Type B pancreatic cell (in vitro differentiated cells): ENCODE results near the gene HSPB1. TPM values are rescaled to one million over a fixed set of nuclear protein-coding genes. Genes with fewer than 3 reads are reported as not detected.

Experiments used
- DNase-seq: peaks from one replicate; pipeline ENCODE4 v3.0.0; 2021; ENCODE audit warnings: mixed read lengths; ENCODE audit not compliant: unreplicated experiment; ENCODE audit errors: extremely low spot score
- H3K27ac Mint-ChIP-seq: 2 replicates; pipeline ENCODE4 v1.8.0; 2021; ENCODE audit warnings: mild to moderate bottlenecking, mixed read lengths
- H3K27me3 Mint-ChIP-seq: 2 replicates; pipeline ENCODE4 v1.8.0; 2021; ENCODE audit warnings: mixed read lengths
- H3K36me3 Mint-ChIP-seq: 2 replicates; pipeline ENCODE4 v1.8.0; 2021; ENCODE audit warnings: mixed read lengths
- H3K4me1 Mint-ChIP-seq: one replicate; pipeline ENCODE4 v1.8.0; 2021; ENCODE audit warnings: mixed read lengths; ENCODE audit not compliant: unreplicated experiment
- H3K4me3 Mint-ChIP-seq: 2 replicates; pipeline ENCODE4 v1.8.0; 2021; ENCODE audit warnings: mild to moderate bottlenecking, mixed read lengths
- H3K9me3 Mint-ChIP-seq: 2 replicates; pipeline ENCODE4 v1.8.0; 2021; ENCODE audit warnings: mixed read lengths
- CTCF ChIP-seq: fragments of 200-600 bp; sonication (generic); conservative IDR thresholded peaks from 2 replicates; pipeline ENCODE4 v1.5.0; 2021; ENCODE audit warnings: antibody characterized with exemption, mild to moderate bottlenecking
- total RNA-seq: library from RNA; stranded (reverse); gene quantifications from 2 replicates; pipeline ENCODE4 v1.2.1, GENCODE V29; 2021; ENCODE audit warnings: low replicate concordance

Gene HSPB1
- total RNA-seq, 1 donor from 2014 or later = 228 TPM

GRCh38 chr7:76273503-76273902 is 29.0 kb upstream of the HSPB1 start:
- peaks cover 90% of the 10 kb centered on the region for H3K27me3 Mint-ChIP-seq
- no peak overlapping the region for H3K27ac Mint-ChIP-seq
- H3K4me3 Mint-ChIP-seq = no peak overlapping the region
- TF ChIP-seq CTCF = no peak
- no peaks in the 10 kb centered on the region for H3K9me3 Mint-ChIP-seq
- peaks cover 5% of the 10 kb centered on the region for H3K4me1 Mint-ChIP-seq
- DNase-seq = no peak
- H3K36me3 Mint-ChIP-seq = no peaks in the 10 kb centered on the region

DNA sequence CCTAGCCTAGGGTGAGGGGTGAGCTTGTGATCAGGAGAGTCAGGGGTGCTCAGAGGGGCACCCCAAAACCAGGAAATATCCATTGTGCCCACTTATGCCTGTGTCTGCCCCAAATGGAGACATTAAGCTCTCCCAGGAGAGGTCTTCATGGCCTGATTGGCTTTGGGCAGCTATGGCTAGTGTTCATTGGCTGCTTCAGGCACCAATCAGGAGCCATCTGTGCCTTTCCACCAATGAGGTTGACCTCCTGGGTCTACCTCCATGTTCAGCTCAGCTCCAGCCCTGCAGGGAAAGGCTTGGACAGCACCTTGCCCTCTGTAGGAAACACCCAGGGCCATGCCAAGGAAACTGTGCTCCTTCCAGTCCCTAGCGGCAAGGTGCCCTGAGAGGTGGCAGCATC is 23.9 kb upstream of the HSPB1 start:
- peaks cover 80% of the 10 kb centered on the region for H3K27me3 Mint-ChIP-seq
- H3K4me1 Mint-ChIP-seq = no peaks in the 10 kb centered on the region
- H3K9me3 Mint-ChIP-seq = no peaks in the 10 kb centered on the region
- no peaks in the 10 kb centered on the region for H3K36me3 Mint-ChIP-seq
- DNase-seq = no peak
- H3K4me3 Mint-ChIP-seq = no peak overlapping the region
- no peak for TF ChIP-seq CTCF
- no peak overlapping the region for H3K27ac Mint-ChIP-seq

DNA sequence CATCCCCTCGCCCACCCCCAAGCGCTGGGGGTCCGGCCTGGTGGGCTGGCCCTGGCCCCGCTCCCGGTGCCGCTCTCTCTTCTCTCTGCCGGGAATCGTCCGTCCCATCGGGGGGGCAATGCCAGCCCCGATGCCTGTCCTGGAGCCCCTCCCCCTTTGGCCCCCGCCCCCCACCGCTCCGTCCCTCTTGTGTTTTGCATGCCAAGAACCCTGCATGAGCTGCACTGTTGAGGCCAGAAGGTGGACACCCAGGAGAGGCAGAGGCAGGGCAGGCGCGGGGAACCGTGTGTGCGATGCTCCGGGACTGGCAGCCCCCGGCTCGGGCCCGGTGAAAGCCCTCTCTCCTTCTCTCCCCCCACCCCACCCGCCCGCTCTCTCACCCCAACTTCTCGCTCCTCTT is 22.1 kb upstream of the HSPB1 start:
- Mint-ChIP-seq H3K4me1 (no peaks in the 10 kb centered on the region), H3K27me3 (peaks cover 82% of the 10 kb centered on the region), H3K27ac (no peak overlapping the region), H3K9me3 (no peaks in the 10 kb centered on the region), H3K4me3 (peak overlapping the region; percentile 86), H3K36me3 (no peaks in the 10 kb centered on the region)
- TF ChIP-seq CTCF = no peak
- DNase-seq = no peak

- Mint-ChIP-seq H3K4me1 (no peaks in the 10 kb centered on the region), H3K27me3 (peaks cover 80% of the 10 kb centered on the region)
These were observed 21.3 kb upstream of the HSPB1 start for GRCh38 chr7:76281006-76281705.

DNA sequence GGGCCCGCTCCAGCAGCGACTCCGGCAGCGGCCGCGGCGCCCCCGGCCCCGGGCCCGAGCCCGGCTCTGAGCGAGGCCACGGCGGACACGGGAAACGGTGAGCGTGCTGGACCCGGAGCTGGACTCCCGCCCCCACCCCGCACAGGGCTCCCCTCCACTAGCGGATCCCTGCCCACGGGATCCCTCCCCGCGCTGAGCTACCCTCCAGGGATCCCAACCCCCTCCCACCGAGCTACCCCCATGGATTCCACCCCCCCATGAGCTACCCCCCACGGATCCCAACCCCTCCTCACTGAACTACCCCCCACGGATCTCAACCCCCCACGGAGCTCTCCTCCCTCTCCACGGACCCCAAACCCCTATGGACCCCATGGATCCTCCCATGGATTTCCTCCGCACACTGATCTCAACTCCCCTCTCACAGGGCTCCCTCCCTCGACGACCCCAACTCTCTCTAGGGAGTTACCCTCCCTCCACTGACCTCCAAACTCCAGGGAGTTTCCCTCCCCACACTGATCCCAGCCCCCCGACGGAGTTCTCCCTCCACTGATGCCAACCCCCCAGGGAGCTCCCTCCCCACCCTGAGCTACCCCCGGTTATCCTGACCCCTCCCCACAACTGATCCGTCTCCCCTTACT is 20.6 kb upstream of the HSPB1 start:
- TF ChIP-seq CTCF = no peak
- H3K4me1 Mint-ChIP-seq = no peaks in the 10 kb centered on the region
- no peaks in the 10 kb centered on the region for H3K36me3 Mint-ChIP-seq
- DNase-seq = no peak
- no peaks in the 10 kb centered on the region for H3K9me3 Mint-ChIP-seq
- H3K27me3 Mint-ChIP-seq = peaks cover 75% of the 10 kb centered on the region
- peak overlapping the region; percentile 80 for H3K4me3 Mint-ChIP-seq
- H3K27ac Mint-ChIP-seq = no peak overlapping the region

More at GRCh38 chr7:76281006-76281705, 21.3 kb upstream of the HSPB1 start:
- no peak for DNase-seq
- Mint-ChIP-seq H3K4me3 (peak overlapping the region; percentile 86), H3K36me3 (no peaks in the 10 kb centered on the region), H3K27ac (peak overlapping the region; percentile 66), H3K9me3 (no peaks in the 10 kb centered on the region)
- TF ChIP-seq CTCF = no peak
